K562 (cell line): Measurements from ENCODE around the gene PGLYRP1. TPM values are rescaled to one million over a fixed set of nuclear protein-coding genes. Genes with fewer than 3 reads are reported as not detected.

ENCODE experiments used
- ATAC-seq: fragments of 200-7000 bp; cut with Tn5 transposase; 3 replicates; pipeline ENCODE4 v1.9.1; 2020; ENCODE audit warnings: moderate library complexity
- BruUV-seq: library from RNA; stranded (reverse); fragments of 400-500 nt; replicated peaks from 2 replicates; lab custom pipeline; 2021; lab: Mats Ljungman, UMichigan
- CTCF ChIA-PET: fragments of 300-600 bp; formaldehyde crosslinking; extraction: SDS; loops from one replicate; lab custom pipeline; 2021; ENCODE audit warnings: low intra/inter-chr PET ratio; lab: Yijun Ruan, JAX
- POLR2A ChIA-PET: fragments of 300-600, 350-650 bp; sonication (Branson Sonifier 250); formaldehyde crosslinking; extraction: SDS; loops from one replicate; lab custom pipeline; 2021; ENCODE audit warnings: antibody characterized with exemption, inconsistent platforms; lab: Yijun Ruan, JAX
- DNase-seq, 4 experiments: peaks; one replicate each; pipeline versions ENCODE4 v3.0.0 to v3.0.0-alpha.2; 2011 to 2018; ENCODE audit warnings: low spot score in 3 of 4, mixed read lengths in 3 of 4; ENCODE audit errors: extremely low read depth in 1 of 4
- FAIRE-seq: peaks from 2 replicates; lab custom pipeline; 2011; peaks lifted over from hg19 to GRCh38; lab: Jason Lieb, UNC
- H2AFZ ChIP-seq: 2 replicates; pipeline ENCODE4 v1.6.0; 2011; ENCODE audit warnings: low read depth, low read length, control low read depth, inconsistent platforms
- H3K27ac ChIP-seq: fragments of 200-600 bp; 3 replicates; pipeline ENCODE4 v1.8.0; 2011; ENCODE audit warnings: low read depth, mild to moderate bottlenecking, control low read depth, inconsistent platforms, low read length, moderate library complexity, mixed read lengths; ENCODE audit errors: extremely low read depth
- H3K27me3 ChIP-seq, 2 experiments: fragments of 300-600 bp in 1 of 2; 2 replicates in 1 of 2; 3 replicates in 1 of 2; pipeline versions ENCODE4 v1.6.0 to v1.8.0; 2011; ENCODE audit warnings: inconsistent platforms in 2 of 2, low read length in 2 of 2, mild to moderate bottlenecking in 1 of 2, mixed read lengths in 1 of 2, moderate library complexity in 1 of 2; ENCODE audit not compliant: control insufficient read depth in 2 of 2, insufficient read depth in 2 of 2
- H3K36me3 ChIP-seq: fragments of 300-600 bp; 3 replicates; pipeline ENCODE4 v1.8.0; 2011; ENCODE audit warnings: mild to moderate bottlenecking, low read length, inconsistent platforms; ENCODE audit not compliant: control insufficient read depth, insufficient read depth
- H3K4me1 ChIP-seq, 2 experiments: fragments of 200-600 bp in 1 of 2; replicated peaks in 1 of 2; 2 replicates in 1 of 2; 3 replicates in 1 of 2; pipeline versions ENCODE4 v1.5.1 to v1.8.0; 2011; ENCODE audit warnings: inconsistent platforms in 2 of 2, low read length in 2 of 2, mild to moderate bottlenecking in 1 of 2, mixed read lengths in 1 of 2, moderate library complexity in 1 of 2; ENCODE audit not compliant: control insufficient read depth in 2 of 2, insufficient read depth in 2 of 2
- H3K4me2 ChIP-seq: 2 replicates; pipeline ENCODE4 v1.6.1; 2011; ENCODE audit warnings: low read length, control low read depth, inconsistent platforms, mixed read lengths; ENCODE audit not compliant: insufficient read depth
- H3K4me3 ChIP-seq: fragments of 200-600 bp; sonication (generic), shearing (Covaris generic); 2 replicates; pipeline ENCODE4 v1.5.1; 2016; ENCODE audit warnings: control low read depth, inconsistent platforms
- H3K79me2 ChIP-seq: fragments of 200-600 bp; 3 replicates; pipeline ENCODE4 v1.8.0; 2011; ENCODE audit warnings: low read length, inconsistent platforms; ENCODE audit not compliant: control insufficient read depth, insufficient read depth
- H3K9ac ChIP-seq, 2 experiments: 2 replicates each; pipeline versions ENCODE4 v1.6.0 to v1.6.1; 2011; ENCODE audit warnings: low read depth in 2 of 2, low read length in 2 of 2, control low read depth in 1 of 2, inconsistent platforms in 1 of 2, mild to moderate bottlenecking in 1 of 2, mixed read lengths in 1 of 2; ENCODE audit not compliant: insufficient read depth in 1 of 2
- H3K9me1 ChIP-seq: one replicate; pipeline ENCODE4 v1.6.0; 2011; ENCODE audit warnings: inconsistent platforms, mild to moderate bottlenecking, low read length, moderate library complexity; ENCODE audit not compliant: control insufficient read depth, insufficient read depth
- H3K9me3 ChIP-seq: replicated peaks from 2 replicates; pipeline ENCODE4 v1.5.1; 2011; ENCODE audit warnings: low read depth, low read length, inconsistent platforms; ENCODE audit not compliant: control insufficient read depth, insufficient read depth
- H4K20me1 ChIP-seq: replicated peaks from 2 replicates; pipeline ENCODE4 v1.6.1; 2011; ENCODE audit warnings: low read length, inconsistent platforms, mixed read lengths; ENCODE audit not compliant: control insufficient read depth, insufficient read depth
- CXXC5 ChIP-seq: fragments of 250-450 bp; sonication (Bioruptor Pico); IDR thresholded peaks from 2 replicates; pipeline ENCODE4 v1.8.0; 2022; ENCODE audit warnings: inconsistent platforms, mild to moderate bottlenecking, moderate library complexity
- KLF16 ChIP-seq: IDR thresholded peaks from 2 replicates; pipeline ENCODE4 v1.6.1; 2016; ENCODE audit warnings: antibody characterized with exemption
- TBP ChIP-seq: optimal IDR thresholded peaks from 2 replicates; pipeline ENCODE3; 2011; ENCODE audit warnings: low read depth, low read length, improper control_type of control experiment
- whole genome bisulfite sequencing: fragments of 100-300 bp; shearing (Covaris generic); methylation state at CpG from one replicate; pipeline ENCODE4 v1.1.6; 2016; ENCODE audit warnings: low coverage, mixed read lengths; ENCODE audit not compliant: insufficient coverage; ENCODE audit errors: missing lambda C conversion rate; 5-methylcytosine and 5-hydroxymethylcytosine counted together
- in situ Hi-C: fragments of 300-500 bp; cut with MboI; formaldehyde crosslinking; loops from 4 replicates; pipeline ENCODE4 v1.15.0; 2018; ENCODE audit warnings: inconsistent platforms, mixed read lengths
- intact Hi-C: fragments of 100-400 bp; cut with micrococcal nuclease; formaldehyde crosslinking; loops from 2 replicates; pipeline ENCODE4 v1.14.2; 2022
- polyA plus RNA-seq, 8 experiments: library from polyadenylated mRNA; depleted of rRNA in 4 of 8; stranded (reverse) in 5 of 8; unstranded in 3 of 8; fragments of >200 nt; fragmentation: Nextera tagmentation in 2 of 8; fragmentation: Illumina TruSeq in 1 of 8; extraction: Ambion mirVana in 2 of 8; extraction: Trizol in 1 of 8; gene quantifications; 2 replicates each; pipeline versions ENCODE4 v1.2.1 to v1.2.3, GENCODE V29; 2011 to 2014; ENCODE audit warnings: inconsistent platforms in 1 of 8, missing spikeins in 1 of 8
- total RNA-seq, 7 experiments: library from RNA; depleted of rRNA in 6 of 7; stranded (reverse); fragments of >200 nt in 6 of 7; fragmentation: Illumina TruSeq in 2 of 7; extraction: Trizol in 2 of 7; gene quantifications; 2 replicates each; pipeline versions ENCODE4 v1.2.1 to v1.2.3, GENCODE V29; 2011 to 2021; ENCODE audit warnings: low replicate concordance in 1 of 7
- TF ChIP-seq, protein P1 (sequence below): fragments of 200-800 bp; sonication (Bioruptor generic); IDR thresholded peaks from 2 replicates; pipeline ENCODE4 v1.6.1; 2017; ENCODE audit warnings: missing genetic modification characterization, missing compliant biosample characterization

The PGLYRP1 gene
- total and polyA plus RNA-seq, 9 of the 15 experiments (the other 6 are each of a cell fraction or from before 2014, with no cell fraction given): not detected

GRCh38 chr19:46066471-46066870, 43.6 kb upstream of the PGLYRP1 start:
- Histone ChIP-seq H4K20me1 (no peaks in the 10 kb centered on the region), H3K9ac (no peak overlapping the region), H3K4me3 (no peak overlapping the region), H3K4me1 (no peaks in the 10 kb centered on the region), H3K9me1 (no peaks in the 10 kb centered on the region), H3K9me3 (no peaks in the 10 kb centered on the region), H3K27me3 (peaks cover 2 to 17% of the 10 kb centered on the region in 2 experiments; a peak in 3 of 5 replicates), H3K79me2 (no peaks in the 10 kb centered on the region), H3K27ac (no peak overlapping the region), H2AFZ (no peak overlapping the region), H3K4me2 (no peak overlapping the region), H3K36me3 (no peaks in the 10 kb centered on the region)
- no TSS peak for BruUV-seq
- ChIA-PET CTCF (interaction anchor here (0.5 kb wide), 1 partner anchor 307 kb away, joined by 3 read pairs; no protein-coding TSS in a partner anchor), POLR2A (interaction anchor here (1.0 to 1.1 kb wide), 2 partner anchors 11 to 50 kb away, joined by 3 to 4 read pairs; no protein-coding TSS in a partner anchor)
- 0% methylated on average over 1 of the region's 1 CpG for WGBS
- intact Hi-C loops (no loop called here), in situ Hi-C loops (no loop called here)
- TF ChIP-seq, protein P1, sequence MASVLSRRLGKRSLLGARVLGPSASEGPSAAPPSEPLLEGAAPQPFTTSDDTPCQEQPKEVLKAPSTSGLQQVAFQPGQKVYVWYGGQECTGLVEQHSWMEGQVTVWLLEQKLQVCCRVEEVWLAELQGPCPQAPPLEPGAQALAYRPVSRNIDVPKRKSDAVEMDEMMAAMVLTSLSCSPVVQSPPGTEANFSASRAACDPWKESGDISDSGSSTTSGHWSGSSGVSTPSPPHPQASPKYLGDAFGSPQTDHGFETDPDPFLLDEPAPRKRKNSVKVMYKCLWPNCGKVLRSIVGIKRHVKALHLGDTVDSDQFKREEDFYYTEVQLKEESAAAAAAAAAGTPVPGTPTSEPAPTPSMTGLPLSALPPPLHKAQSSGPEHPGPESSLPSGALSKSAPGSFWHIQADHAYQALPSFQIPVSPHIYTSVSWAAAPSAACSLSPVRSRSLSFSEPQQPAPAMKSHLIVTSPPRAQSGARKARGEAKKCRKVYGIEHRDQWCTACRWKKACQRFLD (CRISPR knock-in tag): no peak
- TF ChIP-seq CXXC5 (CRISPR knock-in tag) (no peak), KLF16 (no peak), TBP (no peak)
- ATAC-seq: no peak
- DNase-seq: no peak
- FAIRE-seq: no peak
